IMR-90 (cell line): Measurements from ENCODE around the gene ABCB9. TPM values are rescaled to one million over a fixed set of nuclear protein-coding genes. Genes with fewer than 3 reads are reported as not detected.
A peak's percentile ranks its signal among the peaks of the same experiment; 100 is the strongest.

Experiments used
- ATAC-seq: fragments of 200-7000 bp; cut with Tn5 transposase; 2 replicates; pipeline ENCODE4 v1.9.1; 2020; ENCODE audit warnings: low read depth, mild to moderate bottlenecking, moderate library complexity
- BruUV-seq: library from RNA; stranded (reverse); fragments of 400-500 nt; replicated peaks from 2 replicates; lab custom pipeline; 2021; lab: Mats Ljungman, UMichigan
- CTCF ChIA-PET: fragments of 300-600 bp; formaldehyde crosslinking; extraction: SDS; loops from one replicate; lab custom pipeline; 2021; ENCODE audit warnings: antibody characterized with exemption; lab: Yijun Ruan, JAX
- POLR2A ChIA-PET: fragments of 300-600 bp; sonication (Branson Sonifier 250); formaldehyde crosslinking; loops from one replicate; lab custom pipeline; 2022; ENCODE audit warnings: antibody characterized with exemption; ENCODE audit not compliant: unreplicated experiment; lab: Charles Lee
- DNase-seq: peaks from one replicate; pipeline ENCODE4 v3.0.0; 2013
- H2AFZ ChIP-seq: replicated peaks from 2 replicates; pipeline ENCODE3; 2013; ENCODE audit warnings: low read length, mild to moderate bottlenecking; ENCODE audit not compliant: poor library complexity
- H2AK5ac ChIP-seq: 2 replicates; pipeline ENCODE4 v1.6.1; 2013; ENCODE audit warnings: low read depth, low read length, inconsistent platforms
- H2AK9ac ChIP-seq: replicated peaks from 2 replicates; pipeline ENCODE3; 2013; ENCODE audit warnings: mild to moderate bottlenecking, low read depth, low read length, moderate library complexity; ENCODE audit not compliant: poor library complexity
- H2BK120ac ChIP-seq: 2 replicates; pipeline ENCODE4 v1.6.1; 2013; ENCODE audit warnings: low read depth, low read length, inconsistent platforms
- H2BK15ac ChIP-seq: 3 replicates; pipeline ENCODE4 v1.6.1; 2013; ENCODE audit warnings: low read depth, low read length, inconsistent platforms
- H2BK20ac ChIP-seq: 2 replicates; pipeline ENCODE4 v1.6.1; 2013; ENCODE audit warnings: low read depth, mild to moderate bottlenecking, inconsistent platforms, low read length, moderate library complexity
- H2BK5ac ChIP-seq: 2 replicates; pipeline ENCODE4 v1.6.1; 2013; ENCODE audit warnings: mild to moderate bottlenecking, low read depth, low read length, inconsistent platforms; ENCODE audit not compliant: poor library complexity, severe bottlenecking
- H3K14ac ChIP-seq: replicated peaks from 2 replicates; pipeline ENCODE4 v1.6.1; 2013; ENCODE audit warnings: low read depth, low read length, inconsistent platforms
- H3K18ac ChIP-seq: 2 replicates; pipeline ENCODE4 v1.6.1; 2013; ENCODE audit warnings: low read depth, low read length, control low read depth
- H3K23ac ChIP-seq: 2 replicates; pipeline ENCODE4 v1.6.1; 2013; ENCODE audit warnings: low read depth, low read length, inconsistent platforms
- H3K27ac ChIP-seq: 2 replicates; pipeline ENCODE4 v1.5.1; 2013; ENCODE audit warnings: mild to moderate bottlenecking, control low read depth, low read length; ENCODE audit not compliant: insufficient read depth
- H3K27me3 ChIP-seq: 2 replicates; pipeline ENCODE4 v1.6.1; 2013; ENCODE audit warnings: low read length; ENCODE audit not compliant: control insufficient read depth, insufficient read depth
- H3K36me3 ChIP-seq: 2 replicates; pipeline ENCODE4 v1.6.1; 2013; ENCODE audit warnings: low read length, mixed read lengths; ENCODE audit not compliant: control insufficient read depth, insufficient read depth
- H3K4ac ChIP-seq: 2 replicates; pipeline ENCODE4 v1.6.1; 2013; ENCODE audit warnings: low read depth, low read length, inconsistent platforms
- H3K4me1 ChIP-seq: 2 replicates; pipeline ENCODE4 v1.6.1; 2013; ENCODE audit warnings: low read length, mixed read lengths; ENCODE audit not compliant: control insufficient read depth, insufficient read depth
- H3K4me2 ChIP-seq: 2 replicates; pipeline ENCODE4 v1.6.1; 2013; ENCODE audit warnings: low read depth, mild to moderate bottlenecking, control low read depth, low read length, moderate library complexity
- H3K4me3 ChIP-seq: 2 replicates; pipeline ENCODE4 v1.5.1; 2013; ENCODE audit warnings: low read depth, mild to moderate bottlenecking, control low read depth, low read length, moderate library complexity; ENCODE audit not compliant: insufficient read depth
- H3K56ac ChIP-seq: 2 replicates; pipeline ENCODE4 v1.6.1; 2013; ENCODE audit warnings: low read length, inconsistent platforms; ENCODE audit not compliant: insufficient read depth; ENCODE audit errors: extremely low read depth
- H3K79me1 ChIP-seq, 2 experiments: 2 replicates each; pipeline ENCODE4 v1.6.1; 2013; ENCODE audit warnings: low read length in 2 of 2, inconsistent platforms in 1 of 2, low read depth in 1 of 2
- H3K9ac ChIP-seq: 2 replicates; pipeline ENCODE4 v1.6.1; 2013; ENCODE audit warnings: low read depth, low read length, control low read depth
- H3K9me1 ChIP-seq: 2 replicates; pipeline ENCODE4 v1.6.1; 2013; ENCODE audit warnings: low read length, inconsistent platforms; ENCODE audit not compliant: insufficient read depth
- H3K9me3 ChIP-seq: 2 replicates; pipeline ENCODE4 v1.6.1; 2013; ENCODE audit warnings: low read length; ENCODE audit not compliant: control insufficient read depth, insufficient read depth
- H4K20me1 ChIP-seq: 2 replicates; pipeline ENCODE4 v1.6.1; 2013; ENCODE audit warnings: low read length, inconsistent platforms; ENCODE audit not compliant: insufficient read depth
- H4K5ac ChIP-seq: 2 replicates; pipeline ENCODE4 v1.6.1; 2013; ENCODE audit warnings: mild to moderate bottlenecking, low read depth, low read length, control low read depth
- H4K8ac ChIP-seq, 2 experiments: 2 replicates each; pipeline ENCODE4 v1.6.1; 2013; ENCODE audit warnings: low read depth in 2 of 2, low read length in 2 of 2, control low read depth in 1 of 2, inconsistent platforms in 1 of 2
- H4K91ac ChIP-seq: 2 replicates; pipeline ENCODE4 v1.6.1; 2013; ENCODE audit warnings: low read depth, low read length, inconsistent platforms; ENCODE audit not compliant: insufficient read depth
- CEBPB ChIP-seq: IDR thresholded peaks from 2 replicates; pipeline ENCODE4 v1.6.1; 2012; ENCODE audit warnings: low read depth, low read length, improper control_type of control experiment
- FOS ChIP-seq: fragments of 150-350 bp; IDR thresholded peaks from 2 replicates; pipeline ENCODE4 v1.6.1; 2016; ENCODE audit warnings: low read depth, low read length
- SMC3 ChIP-seq: fragments of 150-350 bp; IDR thresholded peaks from 2 replicates; pipeline ENCODE4 v1.6.1; 2016; ENCODE audit warnings: low read depth, mild to moderate bottlenecking, antibody characterized with exemption, low read length, moderate library complexity
- WGBS, 2 experiments: methylation state at CpG; one replicate each; pipeline versions ENCODE4 v1.1.5 to v1.1.7; 2013; ENCODE audit warnings: missing lambda C conversion rate in 2 of 2; ENCODE audit not compliant: insufficient read length in 1 of 2; ENCODE audit errors: extremely low coverage in 2 of 2; 5-methylcytosine and 5-hydroxymethylcytosine counted together
- dilution Hi-C: fragments of 300-500 bp; cut with HindIII; formaldehyde crosslinking; loops from one replicate; pipeline ENCODE4 v1.14.3; 2018; ENCODE audit warnings: low sequenced_read_pairs; ENCODE audit not compliant: unreplicated experiment
- in situ Hi-C: fragments of 300-500 bp; cut with MboI; formaldehyde crosslinking; loops from 3 replicates; pipeline ENCODE4 v1.14.3; 2019; ENCODE audit warnings: low sequenced_read_pairs, inconsistent platforms, mixed read lengths
- intact Hi-C: fragments of 100-400 bp; cut with micrococcal nuclease; formaldehyde crosslinking; loops from 2 replicates; pipeline ENCODE4 v1.10.0; 2022
- polyA plus RNA-seq, 3 experiments: library from polyadenylated mRNA; depleted of rRNA; stranded (reverse); fragments of >200 nt; gene quantifications; 2 replicates each; pipeline ENCODE4 v1.2.3, GENCODE V29; 2012; ENCODE audit warnings: low replicate concordance in 1 of 3
- total RNA-seq: library from RNA; depleted of rRNA; stranded (reverse); fragments of >200 nt; gene quantifications from 2 replicates; pipeline ENCODE4 v1.2.3, GENCODE V29; 2012

The ABCB9 gene
- total and polyA plus RNA-seq, 2 of the 4 experiments (the other 2 are of a cell fraction) = 5.6 to 8.3 TPM

GRCh38 chr12:122948605-122949004 is 17.7 kb downstream of the ABCB9 start:
- dilution Hi-C loops = no loop called here
- Histone ChIP-seq H2AK9ac (no peak overlapping the region), H3K36me3 (no peaks in the 10 kb centered on the region), H3K4me3 (no peak overlapping the region), H3K4me2 (no peak overlapping the region), H3K18ac (no peak overlapping the region), H3K4me1 (peaks cover 22% of the 10 kb centered on the region), H3K4ac (no peak overlapping the region), H4K91ac (peak overlapping the region; percentile 52; the same call in 1 of the 2 replicates), H2AFZ (peak overlapping the region; percentile 47), H3K23ac (no peak overlapping the region), H2BK120ac (no peak overlapping the region; the same call in 1 of the 2 replicates), H3K79me1 (peaks cover 0 to 24% of the 10 kb centered on the region in 2 experiments; a peak in 2 of 4 replicates), H3K27ac (no peak overlapping the region), H2BK20ac (no peak overlapping the region), H4K5ac (no peak overlapping the region), H3K9ac (no peak overlapping the region), H2AK5ac (peak overlapping the region; percentile 62; the same call in 1 of the 2 replicates), H3K9me1 (peaks cover 25% of the 10 kb centered on the region), H3K9me3 (no peaks in the 10 kb centered on the region), H3K14ac (no peak overlapping the region), H4K20me1 (peaks cover 5% of the 10 kb centered on the region; the same call in 1 of the 2 replicates), H3K56ac (no peak overlapping the region), H3K27me3 (no peaks in the 10 kb centered on the region), H2BK5ac (no peak overlapping the region), H4K8ac (no peak overlapping the region), H2BK15ac (no peak overlapping the region)
- WGBS, 2 experiments = 92% methylated on average over 5 of the region's 14 CpGs; no CpG with 5 or more reads in 1 of the 2 experiments
- in situ Hi-C loops = no loop called here
- TF ChIP-seq CEBPB (no peak), FOS (no peak), SMC3 (no peak)
- no peak for DNase-seq
- CTCF ChIA-PET = no interaction called here
- ATAC-seq = no peak
- POLR2A ChIA-PET = no interaction called here
- intact Hi-C loops = no loop called here
- no TSS peak for BruUV-seq
